HEK293 (cell line): ENCODE data around the gene DHRS12.

Experiments
- MYNN ChIP-seq: fragments of 450-650 bp; formaldehyde crosslinking; IDR thresholded peaks from 2 replicates; pipeline ENCODE4 v1.5.1; 2016; ENCODE audit warnings: missing biosample characterization, missing genetic modification characterization, borderline replicate concordance
- REPIN1 ChIP-seq: fragments of 450-650 bp; formaldehyde crosslinking; IDR thresholded peaks from 2 replicates; pipeline ENCODE4 v1.5.1; 2017; ENCODE audit warnings: missing biosample characterization, missing genetic modification characterization, low read depth
- ZNF366 ChIP-seq: fragments of 450-650 bp; formaldehyde crosslinking; conservative IDR thresholded peaks from 2 replicates; pipeline ENCODE4 v1.5.1; 2016; ENCODE audit warnings: missing biosample characterization, missing genetic modification characterization
- ZNF701 ChIP-seq: fragments of 450-650 bp; formaldehyde crosslinking; IDR thresholded peaks from 2 replicates; pipeline ENCODE4 v1.5.1; 2016; ENCODE audit warnings: missing biosample characterization, missing genetic modification characterization
- TF ChIP-seq, protein P1 (sequence below): fragments of 450-650 bp; formaldehyde crosslinking; IDR thresholded peaks from 2 replicates; pipeline ENCODE4 v1.5.1; 2016; ENCODE audit warnings: missing biosample characterization, missing genetic modification characterization
- TF ChIP-seq, protein P2 (sequence below): fragments of 450-650 bp; formaldehyde crosslinking; IDR thresholded peaks from 2 replicates; pipeline ENCODE4 v1.5.1; 2016; ENCODE audit warnings: missing biosample characterization, missing genetic modification characterization

- TF ChIP-seq REPIN1 (tag by site-specific recombination) (no peak), MYNN (tag by site-specific recombination) (no peak), ZNF366 (tag by site-specific recombination) (no peak), ZNF701 (no peak)
- TF ChIP-seq, protein P1, sequence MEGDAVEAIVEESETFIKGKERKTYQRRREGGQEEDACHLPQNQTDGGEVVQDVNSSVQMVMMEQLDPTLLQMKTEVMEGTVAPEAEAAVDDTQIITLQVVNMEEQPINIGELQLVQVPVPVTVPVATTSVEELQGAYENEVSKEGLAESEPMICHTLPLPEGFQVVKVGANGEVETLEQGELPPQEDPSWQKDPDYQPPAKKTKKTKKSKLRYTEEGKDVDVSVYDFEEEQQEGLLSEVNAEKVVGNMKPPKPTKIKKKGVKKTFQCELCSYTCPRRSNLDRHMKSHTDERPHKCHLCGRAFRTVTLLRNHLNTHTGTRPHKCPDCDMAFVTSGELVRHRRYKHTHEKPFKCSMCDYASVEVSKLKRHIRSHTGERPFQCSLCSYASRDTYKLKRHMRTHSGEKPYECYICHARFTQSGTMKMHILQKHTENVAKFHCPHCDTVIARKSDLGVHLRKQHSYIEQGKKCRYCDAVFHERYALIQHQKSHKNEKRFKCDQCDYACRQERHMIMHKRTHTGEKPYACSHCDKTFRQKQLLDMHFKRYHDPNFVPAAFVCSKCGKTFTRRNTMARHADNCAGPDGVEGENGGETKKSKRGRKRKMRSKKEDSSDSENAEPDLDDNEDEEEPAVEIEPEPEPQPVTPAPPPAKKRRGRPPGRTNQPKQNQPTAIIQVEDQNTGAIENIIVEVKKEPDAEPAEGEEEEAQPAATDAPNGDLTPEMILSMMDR (tag by site-specific recombination): no peak
- TF ChIP-seq, protein P2, sequence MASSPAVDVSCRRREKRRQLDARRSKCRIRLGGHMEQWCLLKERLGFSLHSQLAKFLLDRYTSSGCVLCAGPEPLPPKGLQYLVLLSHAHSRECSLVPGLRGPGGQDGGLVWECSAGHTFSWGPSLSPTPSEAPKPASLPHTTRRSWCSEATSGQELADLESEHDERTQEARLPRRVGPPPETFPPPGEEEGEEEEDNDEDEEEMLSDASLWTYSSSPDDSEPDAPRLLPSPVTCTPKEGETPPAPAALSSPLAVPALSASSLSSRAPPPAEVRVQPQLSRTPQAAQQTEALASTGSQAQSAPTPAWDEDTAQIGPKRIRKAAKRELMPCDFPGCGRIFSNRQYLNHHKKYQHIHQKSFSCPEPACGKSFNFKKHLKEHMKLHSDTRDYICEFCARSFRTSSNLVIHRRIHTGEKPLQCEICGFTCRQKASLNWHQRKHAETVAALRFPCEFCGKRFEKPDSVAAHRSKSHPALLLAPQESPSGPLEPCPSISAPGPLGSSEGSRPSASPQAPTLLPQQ: no peak
Measured at GRCh38 chr13:51837016-51837415, 33.1 kb upstream of the DHRS12 start.
